ENCODE data around the gene VSX2. TPM values are rescaled to one million over a fixed set of nuclear protein-coding genes. Genes with fewer than 3 reads are reported as not detected.

The VSX2 gene
- total RNA-seq, 1 experiment from 2014 or later: not detected

GRCh38 chr14:74241652-74242017 lies 2.4 kb downstream of the VSX2 start:
- H3K23me2 ChIP-seq (ENCODE audit: insufficient read length, low read depth, low read length, poor library complexity, severe bottlenecking): peaks cover 21% of the 10 kb centered on the region
- H2BK20ac ChIP-seq (ENCODE audit: low read depth, low read length, poor library complexity, severe bottlenecking): no peak overlapping the region
- H2AFZ ChIP-seq (ENCODE audit: low read length): no peak overlapping the region
- Mint-ChIP-seq H3K4me3 (peak overlapping the region; percentile 54 to 80), H3K9me3 (no peaks in the 10 kb centered on the region; a peak in 2 of 5 replicates), H3K4me1 (peaks cover 35 to 61% of the 10 kb centered on the region in 2 experiments), H3K36me3 (ENCODE audit: insufficient read depth in 1 of 3, low read depth in 3 of 3) (no peaks in the 10 kb centered on the region; a peak in 1 of 7 replicates), H3K27me3 (ENCODE audit: low read depth) (peaks cover 100% of the 10 kb centered on the region), H3K27ac (no peak overlapping the region; a peak in 1 of 7 replicates)
- no peak overlapping the region for H2AK5ac ChIP-seq (ENCODE audit: insufficient read length, low read length)
- no peak overlapping the region for H3K27ac ChIP-seq (ENCODE audit: insufficient read length, low read depth, low read length)
- no peak overlapping the region for H2BK15ac ChIP-seq (ENCODE audit: low read depth, low read length)
- no peak overlapping the region for H4K5ac ChIP-seq (ENCODE audit: insufficient read length, low read depth, low read length)
- H3K23ac ChIP-seq (ENCODE audit: insufficient read length, low read depth, low read length): no peak overlapping the region
- no peak overlapping the region for H4K8ac ChIP-seq (replicated peaks; ENCODE audit: insufficient read length, low read depth, low read length)
- H3K56ac ChIP-seq (ENCODE audit: insufficient read length, low read depth, low read length): no peak overlapping the region
- H2BK5ac ChIP-seq (ENCODE audit: insufficient read length, low read length): no peak overlapping the region
- H3K14ac ChIP-seq (ENCODE audit: insufficient read depth, low read length): no peak overlapping the region
- H3K4me2 ChIP-seq (ENCODE audit: insufficient read depth, insufficient read length, low read length): peak overlapping the region; percentile 73
- no peaks in the 10 kb centered on the region for H3K9me3 ChIP-seq (ENCODE audit: control insufficient read depth, low read depth, low read length)
- no peak for TF ChIP-seq CTCF (conservative IDR thresholded peaks at IDR 0.05)
- no peak overlapping the region for H3T11ph ChIP-seq (ENCODE audit: low read length)
- H4K91ac ChIP-seq (ENCODE audit: insufficient read length, low read depth, low read length): no peak overlapping the region
- H3K79me1 ChIP-seq (ENCODE audit: insufficient read depth, low read depth, low read length, poor library complexity, severe bottlenecking): no peaks in the 10 kb centered on the region
- peaks cover 66% of the 10 kb centered on the region for H3K27me3 ChIP-seq (ENCODE audit: insufficient read depth, low read length)
- H2BK12ac ChIP-seq (ENCODE audit: insufficient read length, low read depth, low read length): no peak overlapping the region
- H3K18ac ChIP-seq (ENCODE audit: insufficient read length, low read depth, low read length): no peak overlapping the region
- H3K79me2 ChIP-seq (ENCODE audit: insufficient read depth, low read length): no peaks in the 10 kb centered on the region
- no peak overlapping the region for H3K9ac ChIP-seq (ENCODE audit: extremely low read depth, insufficient read length, low read length)
- WGBS (ENCODE audit: extremely low coverage, insufficient read length, low lambda C conversion rate): no CpG with 5 or more reads among the region's 14 CpGs
- peaks cover 6% of the 10 kb centered on the region; the same call in 1 of the 2 replicates for H3K4me1 ChIP-seq (ENCODE audit: insufficient read depth, low read length)
- no peak overlapping the region for H2BK120ac ChIP-seq (ENCODE audit: low read depth, low read length, poor library complexity, severe bottlenecking)
- no peak for DNase-seq
- no peaks in the 10 kb centered on the region for H4K20me1 ChIP-seq (ENCODE audit: control insufficient read depth, insufficient read depth, insufficient read length)
- no peak overlapping the region for H3K4ac ChIP-seq (ENCODE audit: low read depth, low read length)

All from H9 (cell line).